Renal cortical epithelial cell (primary cell): ENCODE results near the gene KRT9. TPM values are rescaled to one million over a fixed set of nuclear protein-coding genes. Genes with fewer than 3 reads are reported as not detected.
"Not testable (repeated sequence)": the region's sequence is repeated elsewhere in the genome, so short reads cannot be mapped to it uniquely, and the experiment has no call there.

Experiments
- DNase-seq: peaks from one replicate; pipeline ENCODE4 v3.0.0-alpha.2; 2011; ENCODE audit warnings: low read depth
- total RNA-seq: library from RNA; depleted of rRNA; stranded (reverse); fragments of >200 nt; gene quantifications from 2 replicates; pipeline ENCODE4 v1.2.3, GENCODE V29; 2014

KRT9 gene
- total RNA-seq, 1 donor from 2014 or later, result not detected

GRCh38 chr17:41602524-41602923 lies 30.7 kb upstream of the KRT9 start:
- DNase-seq, result no peak

- DNase-seq, result no peak
These were observed 28.5 kb upstream of the KRT9 start for GRCh38 chr17:41600318-41600717.

- DNase-seq, result no peak
These were observed 27.8 kb upstream of the KRT9 start for GRCh38 chr17:41599680-41600079.

GRCh38 chr17:41595585-41595984 lies 23.7 kb upstream of the KRT9 start:
- no peak for DNase-seq

GRCh38 chr17:41594363-41594915 lies 22.6 kb upstream of the KRT9 start:
- no peak for DNase-seq

- DNase-seq, result no peak
These were observed 21.6 kb upstream of the KRT9 start for GRCh38 chr17:41593306-41593981.

GRCh38 chr17:41592601-41593305 lies 20.9 kb upstream of the KRT9 start:
- DNase-seq, result no peak

- no peak for DNase-seq
These were observed 17.4 kb upstream of the KRT9 start for GRCh38 chr17:41589301-41589700.

- no peak for DNase-seq
These were observed 16.4 kb upstream of the KRT9 start for GRCh38 chr17:41588126-41588810.

GRCh38 chr17:41586863-41587495 lies 15.1 kb upstream of the KRT9 start, which contains the start of gene KRT14:
Gene KRT14 (minus strand): TSS chr17:41586895. CDS start chr17:41586834, 61 bp downstream.
- DNase-seq, result no peak

GRCh38 chr17:41585301-41586056 lies 13.6 kb upstream of the KRT9 start:
- no peak for DNase-seq

GRCh38 chr17:41584331-41584927 lies 12.6 kb upstream of the KRT9 start:
- not testable (repeated sequence) for DNase-seq

- DNase-seq, result no peak
These were observed 11.6 kb upstream of the KRT9 start for GRCh38 chr17:41583137-41584127.

- DNase-seq, result not testable (repeated sequence)
These were observed 10.5 kb upstream of the KRT9 start for GRCh38 chr17:41582061-41582968.

GRCh38 chr17:41581366-41582060 lies 9.7 kb upstream of the KRT9 start:
- no peak for DNase-seq

GRCh38 chr17:41580687-41581365 lies 9.0 kb upstream of the KRT9 start:
- no peak for DNase-seq

- no peak for DNase-seq
These were observed 8.4 kb upstream of the KRT9 start for GRCh38 chr17:41580244-41580575.
